ENCODE measurements around the gene CSNK1E. TPM values are rescaled to one million over a fixed set of nuclear protein-coding genes. Genes with fewer than 3 reads are reported as not detected.

Gene CSNK1E
- total and polyA plus RNA-seq, 2 of the 4 experiments (the other 2 are of a cell fraction) = 116 to 276 TPM

DNA sequence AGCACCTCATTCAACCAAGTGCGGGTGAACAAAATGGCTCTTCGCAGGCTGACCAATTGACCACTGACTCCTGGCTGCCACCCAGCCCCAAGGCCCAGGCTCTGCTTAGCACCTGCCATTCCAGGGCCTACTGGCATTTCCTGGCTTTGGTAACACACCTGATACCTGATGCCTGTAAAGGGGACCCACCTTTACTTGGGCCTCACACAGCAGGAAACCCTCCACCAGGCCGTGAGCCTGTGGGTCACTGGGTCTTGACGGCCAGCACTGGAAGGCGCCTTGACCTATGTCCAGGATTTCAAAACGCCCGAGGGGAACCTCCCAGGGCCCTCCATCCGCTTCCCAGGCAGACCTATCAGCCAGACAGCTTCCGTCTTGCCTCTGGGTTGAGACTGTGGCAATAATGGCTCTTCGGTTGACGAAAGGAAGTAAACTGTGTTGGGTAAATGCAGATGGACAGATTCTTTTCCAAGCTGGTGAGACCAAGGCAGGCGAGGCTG, 27.6 kb downstream of the CSNK1E start:
- dilution Hi-C loops (cut with HindIII; ENCODE audit: low sequenced_read_pairs, unreplicated experiment) (no loop called here), intact Hi-C loops (cut with micrococcal nuclease) (no loop called here), in situ Hi-C loops (cut with MboI; ENCODE audit: low sequenced_read_pairs) (no loop called here)
- TF ChIP-seq RFX5 (IDR thresholded peaks at IDR 0.05; ENCODE audit: low read depth, low read length) = no peak
- TF ChIP-seq RAD21 (IDR thresholded peaks at IDR 0.05; ENCODE audit: low read length) = no peak
- no peak for TF ChIP-seq SMC3 (IDR thresholded peaks at IDR 0.05; ENCODE audit: low read depth, low read length)
- TF ChIP-seq POLR2A (IDR thresholded peaks at IDR 0.05; ENCODE audit: low read depth, low read length) = no peak
- no peak for TF ChIP-seq RCOR1 (IDR thresholded peaks at IDR 0.05; ENCODE audit: insufficient replicate concordance, low read length)
- ChIA-PET POLR2A (ENCODE audit: unreplicated experiment) (no interaction called here), CTCF (no interaction called here)
- no peak overlapping the region for H3K9ac ChIP-seq (ENCODE audit: low read depth, low read length)
- no peaks in the 10 kb centered on the region for H3K27me3 ChIP-seq (ENCODE audit: control insufficient read depth, insufficient read depth, low read length)
- H2AFZ ChIP-seq (replicated peaks; ENCODE audit: low read length, poor library complexity) = no peak overlapping the region
- WGBS, 2 experiments (ENCODE audit: extremely low coverage in 2 of 2, insufficient read length in 1 of 2) = 83% methylated on average over 9 of the region's 12 CpGs; no CpG with 5 or more reads in 1 of the 2 experiments
- DNase-seq (no peak), ATAC-seq (ENCODE audit: low read depth) (no peak)
- H4K20me1 ChIP-seq (ENCODE audit: insufficient read depth, low read length) = peaks cover 37% of the 10 kb centered on the region
- H3K4ac ChIP-seq (ENCODE audit: low read depth, low read length) = no peak overlapping the region
- H2AK5ac ChIP-seq (ENCODE audit: low read depth, low read length) = no peak overlapping the region
- peaks cover 56% of the 10 kb centered on the region for H3K36me3 ChIP-seq (ENCODE audit: control insufficient read depth, insufficient read depth, low read length)
- H3K27ac ChIP-seq (ENCODE audit: insufficient read depth, low read length) = no peak overlapping the region
- H3K4me1 ChIP-seq (ENCODE audit: control insufficient read depth, insufficient read depth, low read length) = peaks cover 6% of the 10 kb centered on the region; the same call in 1 of the 2 replicates
- no peak overlapping the region for H3K23ac ChIP-seq (ENCODE audit: low read depth, low read length)
- no peak overlapping the region for H2BK5ac ChIP-seq (ENCODE audit: low read depth, low read length, poor library complexity, severe bottlenecking)
- H3K4me2 ChIP-seq (ENCODE audit: low read depth, low read length) = no peak overlapping the region
- peaks cover 9 to 66% of the 10 kb centered on the region in 2 experiments for H3K79me1 ChIP-seq (ENCODE audit: low read depth in 1 of 2, low read length in 2 of 2)
- no peak overlapping the region for H2BK120ac ChIP-seq (ENCODE audit: low read depth, low read length)
- no peak overlapping the region for H2AK9ac ChIP-seq (replicated peaks; ENCODE audit: low read depth, low read length, poor library complexity)
- H4K91ac ChIP-seq (ENCODE audit: insufficient read depth, low read depth, low read length) = no peak overlapping the region
- no peak overlapping the region for H3K56ac ChIP-seq (ENCODE audit: extremely low read depth, insufficient read depth, low read length)
- H3K14ac ChIP-seq (replicated peaks; ENCODE audit: low read depth, low read length) = no peak overlapping the region
- H4K8ac ChIP-seq (ENCODE audit: low read depth in 2 of 2, low read length in 2 of 2) = no peak overlapping the region
- no peaks in the 10 kb centered on the region for H3K9me3 ChIP-seq (ENCODE audit: control insufficient read depth, insufficient read depth, low read length)
- peaks cover 12% of the 10 kb centered on the region for H3K9me1 ChIP-seq (ENCODE audit: insufficient read depth, low read length)
- H3K4me3 ChIP-seq (ENCODE audit: insufficient read depth, low read depth, low read length) = no peak overlapping the region
- H2BK15ac ChIP-seq (ENCODE audit: low read depth, low read length) = no peak overlapping the region
- BruUV-seq (replicated peaks) = no TSS peak
- no peak overlapping the region for H2BK20ac ChIP-seq (ENCODE audit: low read depth, low read length)
- H3K18ac ChIP-seq (ENCODE audit: low read depth, low read length) = no peak overlapping the region
- no peak overlapping the region for H4K5ac ChIP-seq (ENCODE audit: low read depth, low read length)

Data from IMR-90 (cell line).